Measurements from ENCODE around the gene SLC9A3.
"Not testable (repeated sequence)": the region's sequence is repeated elsewhere in the genome, so short reads cannot be mapped to it uniquely, and the experiment has no call there.

Gene SLC9A3

GRCh38 chr5:561408-561807 lies 37.2 kb upstream of the SLC9A3 start:
- Mint-ChIP-seq H3K27ac (no peak overlapping the region), H3K36me3 (no peaks in the 10 kb centered on the region), H3K27me3 (peaks cover 54% of the 10 kb centered on the region), H3K4me1 (peaks cover 11% of the 10 kb centered on the region), H3K9me3 (peaks cover 3% of the 10 kb centered on the region), H3K4me3 (no peak overlapping the region)
- no peak for ATAC-seq

GRCh38 chr5:560792-561166 lies 36.5 kb upstream of the SLC9A3 start:
- Mint-ChIP-seq H3K36me3 (no peaks in the 10 kb centered on the region), H3K27ac (no peak overlapping the region), H3K27me3 (peaks cover 53% of the 10 kb centered on the region), H3K4me1 (peaks cover 11% of the 10 kb centered on the region), H3K4me3 (no peak overlapping the region), H3K9me3 (peaks cover 3% of the 10 kb centered on the region)
- ATAC-seq: no peak

GRCh38 chr5:558871-559503 lies 34.7 kb upstream of the SLC9A3 start:
- peaks cover 3% of the 10 kb centered on the region for H3K9me3 Mint-ChIP-seq
- no peak overlapping the region for H3K4me3 Mint-ChIP-seq
- peaks cover 11% of the 10 kb centered on the region for H3K4me1 Mint-ChIP-seq
- peaks cover 59% of the 10 kb centered on the region for H3K27me3 Mint-ChIP-seq
- no peaks in the 10 kb centered on the region for H3K36me3 Mint-ChIP-seq
- ATAC-seq: no peak
- H3K27ac Mint-ChIP-seq: no peak overlapping the region

GRCh38 chr5:558326-558725 lies 34.1 kb upstream of the SLC9A3 start:
- H3K36me3 Mint-ChIP-seq: no peaks in the 10 kb centered on the region
- no peak overlapping the region for H3K4me3 Mint-ChIP-seq
- no peak for ATAC-seq
- H3K27ac Mint-ChIP-seq: no peak overlapping the region
- H3K4me1 Mint-ChIP-seq: peaks cover 11% of the 10 kb centered on the region
- peaks cover 59% of the 10 kb centered on the region for H3K27me3 Mint-ChIP-seq
- H3K9me3 Mint-ChIP-seq: peaks cover 8% of the 10 kb centered on the region

- Mint-ChIP-seq H3K4me1 (peaks cover 11% of the 10 kb centered on the region), H3K27me3 (peaks cover 59% of the 10 kb centered on the region)
- not testable (repeated sequence) for H3K4me3 Mint-ChIP-seq, ATAC-seq, H3K9me3 Mint-ChIP-seq, H3K36me3 Mint-ChIP-seq, H3K27ac Mint-ChIP-seq
Observed at GRCh38 chr5:557917-558316, 33.7 kb upstream of the SLC9A3 start.

GRCh38 chr5:556909-557441 lies 32.7 kb upstream of the SLC9A3 start:
- peaks cover 59% of the 10 kb centered on the region for H3K27me3 Mint-ChIP-seq
- ATAC-seq: peak; percentile 57
- peak overlapping the region; percentile 38 for H3K27ac Mint-ChIP-seq
- H3K36me3 Mint-ChIP-seq: no peaks in the 10 kb centered on the region
- H3K9me3 Mint-ChIP-seq: peaks cover 11% of the 10 kb centered on the region
- no peak overlapping the region for H3K4me3 Mint-ChIP-seq
- peaks cover 11% of the 10 kb centered on the region for H3K4me1 Mint-ChIP-seq

GRCh38 chr5:555058-555623 lies 30.9 kb upstream of the SLC9A3 start:
- Mint-ChIP-seq H3K4me3 (no peak overlapping the region), H3K9me3 (peaks cover 13% of the 10 kb centered on the region), H3K36me3 (peaks cover 1% of the 10 kb centered on the region), H3K27me3 (peaks cover 57% of the 10 kb centered on the region), H3K27ac (no peak overlapping the region), H3K4me1 (peaks cover 11% of the 10 kb centered on the region)
- peak; percentile 52 for ATAC-seq

GRCh38 chr5:554284-554988 lies 30.2 kb upstream of the SLC9A3 start:
- Mint-ChIP-seq H3K9me3 (peaks cover 17% of the 10 kb centered on the region), H3K4me1 (peaks cover 11% of the 10 kb centered on the region), H3K4me3 (no peak overlapping the region), H3K27me3 (peaks cover 57% of the 10 kb centered on the region), H3K36me3 (peaks cover 5% of the 10 kb centered on the region), H3K27ac (no peak overlapping the region)
- ATAC-seq: no peak

- peaks cover 9% of the 10 kb centered on the region for H3K36me3 Mint-ChIP-seq
- peaks cover 11% of the 10 kb centered on the region for H3K4me1 Mint-ChIP-seq
- peaks cover 57% of the 10 kb centered on the region for H3K27me3 Mint-ChIP-seq
- ATAC-seq: no peak
- peaks cover 19% of the 10 kb centered on the region for H3K9me3 Mint-ChIP-seq
- no peak overlapping the region for H3K4me3 Mint-ChIP-seq
- no peak overlapping the region for H3K27ac Mint-ChIP-seq
Observed at GRCh38 chr5:553874-554273, 29.6 kb upstream of the SLC9A3 start.

GRCh38 chr5:551406-551805 lies 27.2 kb upstream of the SLC9A3 start:
- Mint-ChIP-seq H3K27ac (no peak overlapping the region), H3K4me1 (peaks cover under 1% of the 10 kb centered on the region), H3K36me3 (peaks cover 10% of the 10 kb centered on the region), H3K9me3 (peaks cover 19% of the 10 kb centered on the region), H3K27me3 (peaks cover 62% of the 10 kb centered on the region), H3K4me3 (no peak overlapping the region)
- ATAC-seq: no peak

- Mint-ChIP-seq H3K36me3 (peaks cover 10% of the 10 kb centered on the region), H3K27ac (no peak overlapping the region), H3K4me3 (no peak overlapping the region), H3K27me3 (peaks cover 62% of the 10 kb centered on the region), H3K4me1 (peaks cover 3% of the 10 kb centered on the region), H3K9me3 (peaks cover 19% of the 10 kb centered on the region)
- no peak for ATAC-seq
Observed at GRCh38 chr5:549229-549628, 25.0 kb upstream of the SLC9A3 start.

- peaks cover 19% of the 10 kb centered on the region for H3K9me3 Mint-ChIP-seq
- ATAC-seq: no peak
- peaks cover 62% of the 10 kb centered on the region for H3K27me3 Mint-ChIP-seq
- H3K27ac Mint-ChIP-seq: no peak overlapping the region
- H3K4me3 Mint-ChIP-seq: no peak overlapping the region
- peaks cover 10% of the 10 kb centered on the region for H3K36me3 Mint-ChIP-seq
- H3K4me1 Mint-ChIP-seq: peaks cover 12% of the 10 kb centered on the region
Observed at GRCh38 chr5:548256-548655, 24.0 kb upstream of the SLC9A3 start.

GRCh38 chr5:547086-547924 lies 23.1 kb upstream of the SLC9A3 start:
- H3K27me3 Mint-ChIP-seq: peaks cover 71% of the 10 kb centered on the region
- no peak overlapping the region for H3K4me3 Mint-ChIP-seq
- H3K27ac Mint-ChIP-seq: no peak overlapping the region
- peaks cover 25% of the 10 kb centered on the region for H3K9me3 Mint-ChIP-seq
- peaks cover 22% of the 10 kb centered on the region for H3K4me1 Mint-ChIP-seq
- ATAC-seq: no peak
- peaks cover 16% of the 10 kb centered on the region for H3K36me3 Mint-ChIP-seq

- Mint-ChIP-seq H3K27ac (no peak overlapping the region), H3K9me3 (peaks cover 22% of the 10 kb centered on the region), H3K4me1 (peaks cover 24% of the 10 kb centered on the region), H3K36me3 (peaks cover 16% of the 10 kb centered on the region), H3K4me3 (no peak overlapping the region), H3K27me3 (peaks cover 79% of the 10 kb centered on the region)
- ATAC-seq: no peak
Observed at GRCh38 chr5:546376-546908, 22.2 kb upstream of the SLC9A3 start.

Measured in stimulated activated memory B cell treated with anti-CD40 and anti-IgM and Interleukin-4, amounts not matched to agents 10 μg/mL and 1 μg/mL and 100 μg/mL, for 72 hours (primary cell).